Trophoblast cell (in vitro differentiated cells and primary cell): ENCODE measurements around the gene ALPI.
"Not testable (repeated sequence)": the region's sequence is repeated elsewhere in the genome, so short reads cannot be mapped to it uniquely, and the experiment has no call there.

Experiments used
- DNase-seq, 2 donors: peaks; one replicate each; pipeline ENCODE4 v3.0.0-alpha.2; 2016
- H2AFZ ChIP-seq: 2 replicates; pipeline ENCODE4 v1.6.1; 2013; ENCODE audit warnings: low read length, moderate library complexity, mild to moderate bottlenecking; ENCODE audit not compliant: insufficient read depth, poor library complexity
- H2AK5ac ChIP-seq: 2 replicates; pipeline ENCODE4 v1.6.1; 2013; ENCODE audit warnings: mild to moderate bottlenecking, low read length
- H2BK120ac ChIP-seq: 2 replicates; pipeline ENCODE4 v1.6.1; 2013; ENCODE audit warnings: low read length, mild to moderate bottlenecking, moderate library complexity; ENCODE audit not compliant: insufficient read depth, poor library complexity
- H2BK12ac ChIP-seq: 2 replicates; pipeline ENCODE4 v1.6.1; 2013; ENCODE audit warnings: mild to moderate bottlenecking, low read length, moderate library complexity
- H2BK5ac ChIP-seq: 2 replicates; pipeline ENCODE4 v1.6.1; 2013; ENCODE audit warnings: low read length, low read depth, moderate library complexity, mild to moderate bottlenecking; ENCODE audit not compliant: poor library complexity
- H3K14ac ChIP-seq: 2 replicates; pipeline ENCODE4 v1.6.1; 2013; ENCODE audit warnings: mild to moderate bottlenecking, low read length
- H3K18ac ChIP-seq: 2 replicates; pipeline ENCODE4 v1.6.1; 2013; ENCODE audit warnings: mild to moderate bottlenecking, low read length
- H3K23ac ChIP-seq: 2 replicates; pipeline ENCODE4 v1.6.1; 2013; ENCODE audit warnings: low read length
- H3K27ac ChIP-seq: 2 replicates; pipeline ENCODE4 v1.5.1; 2013; ENCODE audit warnings: low read depth, mild to moderate bottlenecking, inconsistent platforms, low read length, moderate library complexity
- H3K27me3 ChIP-seq: 2 replicates; pipeline ENCODE4 v1.6.1; 2013; ENCODE audit warnings: inconsistent platforms, mild to moderate bottlenecking, low read length, moderate library complexity; ENCODE audit not compliant: insufficient read depth
- H3K36me3 ChIP-seq, 2 experiments: 1 replicate in 1 of 2; 2 replicates in 1 of 2; pipeline ENCODE4 v1.6.1; 2013; ENCODE audit warnings: low read length in 2 of 2, mild to moderate bottlenecking in 2 of 2, moderate library complexity in 1 of 2; ENCODE audit not compliant: insufficient read depth in 2 of 2, control insufficient read depth in 1 of 2
- H3K4ac ChIP-seq: 2 replicates; pipeline ENCODE4 v1.6.1; 2013; ENCODE audit warnings: low read depth, mild to moderate bottlenecking, low read length, moderate library complexity
- H3K4me1 ChIP-seq, 2 experiments: 1 replicate in 1 of 2; 2 replicates in 1 of 2; pipeline ENCODE4 v1.6.1; 2013; ENCODE audit warnings: low read length in 2 of 2, mild to moderate bottlenecking in 2 of 2, moderate library complexity in 1 of 2; ENCODE audit not compliant: insufficient read depth in 2 of 2, control insufficient read depth in 1 of 2
- H3K4me2 ChIP-seq: 2 replicates; pipeline ENCODE4 v1.6.1; 2013; ENCODE audit warnings: inconsistent platforms, mild to moderate bottlenecking, low read length, moderate library complexity
- H3K4me3 ChIP-seq: 2 replicates; pipeline ENCODE4 v1.5.1; 2013; ENCODE audit warnings: mild to moderate bottlenecking, low read depth, low read length, inconsistent platforms
- H3K79me1 ChIP-seq: one replicate; pipeline ENCODE4 v1.6.1; 2013; ENCODE audit warnings: low read length
- H3K79me2 ChIP-seq: 2 replicates; pipeline ENCODE4 v1.6.1; 2013; ENCODE audit warnings: low read length, mild to moderate bottlenecking; ENCODE audit not compliant: control insufficient read depth, insufficient read depth, poor library complexity
- H3K9ac ChIP-seq: 2 replicates; pipeline ENCODE4 v1.6.1; 2013; ENCODE audit warnings: mild to moderate bottlenecking, low read length
- H3K9me3 ChIP-seq: 2 replicates; pipeline ENCODE4 v1.6.1; 2013; ENCODE audit warnings: low read depth, mild to moderate bottlenecking, control low read depth, inconsistent platforms, low read length; ENCODE audit not compliant: insufficient read depth
- H4K12ac ChIP-seq: 2 replicates; pipeline ENCODE4 v1.6.1; 2013; ENCODE audit warnings: low read depth, mild to moderate bottlenecking, low read length, moderate library complexity
- H4K8ac ChIP-seq: 2 replicates; pipeline ENCODE4 v1.6.1; 2013; ENCODE audit warnings: low read depth, mild to moderate bottlenecking, low read length, moderate library complexity
- H4K91ac ChIP-seq: one replicate; pipeline ENCODE4 v1.6.1; 2013; ENCODE audit warnings: low read depth, mild to moderate bottlenecking, low read length, moderate library complexity
- WGBS: extraction: QIAGEN DNeasy Blood & Tissue Kit; methylation state at CpG from one replicate; pipeline ENCODE4 v1.1.7; 2013; ENCODE audit warnings: missing lambda C conversion rate; ENCODE audit not compliant: insufficient read length, insufficient coverage; ENCODE audit errors: extremely low coverage; 5-methylcytosine and 5-hydroxymethylcytosine counted together

The ALPI gene

DNA sequence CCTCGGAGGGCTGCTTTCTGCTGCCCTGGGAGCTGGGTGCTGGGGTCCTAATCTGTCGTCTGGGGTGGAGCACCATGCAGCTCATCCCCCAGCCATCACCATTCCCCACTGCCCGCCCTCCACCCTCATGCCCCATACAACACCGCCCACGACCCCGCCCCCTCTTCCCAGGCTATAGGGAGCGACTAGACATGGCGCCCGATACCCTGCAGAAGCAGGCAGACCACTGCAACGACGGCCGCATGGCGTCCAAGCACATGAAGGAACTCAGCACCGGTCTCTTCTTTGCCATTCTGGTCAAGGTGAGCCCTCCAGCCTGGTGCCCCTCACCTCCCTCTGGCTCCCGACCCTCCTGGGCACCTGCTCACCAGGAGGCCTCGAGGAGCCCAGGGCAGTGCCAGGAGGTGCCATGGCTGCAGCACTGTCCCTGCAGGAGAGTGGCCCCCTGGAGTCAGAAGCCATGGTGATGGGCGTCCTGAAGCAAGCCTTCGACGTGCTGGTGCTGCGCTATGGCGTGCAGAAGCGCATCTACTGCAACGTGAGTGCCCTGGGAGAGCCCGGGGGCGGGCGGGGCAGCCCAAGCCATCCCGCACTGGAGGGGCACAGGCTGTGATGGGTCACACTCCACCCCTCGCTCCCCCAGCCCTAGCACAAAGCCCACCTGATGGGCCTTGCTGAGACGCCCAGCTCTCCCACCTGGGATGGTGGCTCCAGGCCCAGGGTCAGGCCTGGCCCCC, 10.6 kb upstream of the ALPI start:
- not testable (repeated sequence) for H3K4me2 ChIP-seq, H3K27ac ChIP-seq, H3K18ac ChIP-seq, H4K8ac ChIP-seq, H3K23ac ChIP-seq, H3K79me1 ChIP-seq, H3K14ac ChIP-seq, H2BK12ac ChIP-seq, H2AK5ac ChIP-seq, H2BK120ac ChIP-seq, H2BK5ac ChIP-seq, DNase-seq, H3K79me2 ChIP-seq, H3K4me3 ChIP-seq, H3K9ac ChIP-seq, H4K12ac ChIP-seq, H2AFZ ChIP-seq, H3K4ac ChIP-seq, H3K4me1 ChIP-seq, H4K91ac ChIP-seq, H3K36me3 ChIP-seq, H3K9me3 ChIP-seq, H3K27me3 ChIP-seq
- WGBS = no CpG with 5 or more reads among the region's 29 CpGs

DNA sequence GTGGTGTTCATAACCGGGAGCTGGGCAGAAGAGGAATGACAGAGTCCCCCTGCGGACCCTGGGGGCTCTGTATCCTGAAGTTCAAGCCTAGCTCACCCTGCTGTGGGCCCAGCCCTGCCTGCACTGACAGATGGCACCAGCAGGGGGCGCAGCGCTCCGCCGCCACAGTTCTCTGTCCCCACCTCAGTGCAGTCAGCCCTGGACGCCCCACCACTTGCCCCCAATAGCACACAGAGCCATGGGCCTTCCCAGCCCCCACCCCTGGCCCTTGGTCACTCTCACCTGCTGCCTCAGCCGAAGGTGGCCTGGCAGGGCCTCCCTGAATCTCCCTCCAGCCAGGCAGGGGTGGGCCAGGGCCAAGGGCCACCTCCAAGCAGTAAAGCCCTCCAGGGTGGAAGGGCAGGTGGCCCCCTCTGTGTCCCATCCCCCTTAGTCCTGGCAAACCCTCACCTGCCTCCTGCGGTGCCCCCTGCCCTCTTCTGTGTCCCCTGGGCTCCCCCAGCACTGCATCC, 9.6 kb upstream of the ALPI start:
- not testable (repeated sequence) for H3K27ac ChIP-seq, H3K4me3 ChIP-seq, H2BK120ac ChIP-seq, H3K23ac ChIP-seq, H2AK5ac ChIP-seq, H2BK5ac ChIP-seq, H3K27me3 ChIP-seq, H3K9me3 ChIP-seq, H3K4me2 ChIP-seq, H3K9ac ChIP-seq, H3K4ac ChIP-seq, H4K91ac ChIP-seq, DNase-seq, H3K79me2 ChIP-seq, H4K12ac ChIP-seq, H3K79me1 ChIP-seq, H3K14ac ChIP-seq, H2BK12ac ChIP-seq, H3K18ac ChIP-seq, H2AFZ ChIP-seq, H3K36me3 ChIP-seq, H3K4me1 ChIP-seq, H4K8ac ChIP-seq
- no CpG with 5 or more reads among the region's 9 CpGs for WGBS

DNA sequence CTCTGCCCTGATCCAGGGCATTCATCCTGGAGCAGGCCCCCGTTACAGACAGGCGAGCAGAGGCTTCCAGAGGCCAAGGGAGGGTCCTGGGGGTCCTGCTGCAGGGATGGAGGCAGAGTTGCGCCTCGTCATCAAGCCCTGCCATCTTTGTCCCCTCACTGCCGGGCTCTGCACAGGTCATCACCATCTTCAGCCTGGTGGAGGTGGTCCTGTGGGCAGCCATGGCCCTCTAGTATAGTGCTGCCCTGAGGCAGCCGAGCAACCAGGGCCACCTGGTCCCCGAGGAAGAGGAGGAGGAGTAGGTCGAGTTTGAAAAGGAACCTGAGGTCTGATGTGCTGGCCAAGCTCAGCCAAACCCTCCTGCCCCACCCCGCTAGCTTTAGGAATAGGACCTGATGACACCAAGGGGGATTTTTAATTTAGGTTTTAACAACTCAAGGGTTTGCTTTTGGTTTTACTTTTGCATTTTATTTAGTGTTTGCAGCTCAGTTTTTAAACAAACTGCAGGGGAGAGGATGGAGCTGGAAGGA, 8.8 kb upstream of the ALPI start:
- Histone ChIP-seq H3K4me2 (no peak overlapping the region), H2BK120ac (no peak overlapping the region), H3K79me1 (no peaks in the 10 kb centered on the region), H2BK5ac (no peak overlapping the region), H2BK12ac (no peak overlapping the region), H3K27me3 (no peaks in the 10 kb centered on the region), H3K4me1 (no peaks in the 10 kb centered on the region), H2AK5ac (no peak overlapping the region), H4K12ac (no peak overlapping the region), H3K4ac (no peak overlapping the region), H3K18ac (no peak overlapping the region), H2AFZ (no peak overlapping the region), H3K27ac (no peak overlapping the region), H3K14ac (no peak overlapping the region), H3K9me3 (no peaks in the 10 kb centered on the region), H4K91ac (no peak overlapping the region), H3K9ac (no peak overlapping the region), H4K8ac (no peak overlapping the region), H3K36me3 (no peaks in the 10 kb centered on the region), H3K4me3 (no peak overlapping the region), H3K79me2 (no peaks in the 10 kb centered on the region), H3K23ac (no peak overlapping the region)
- no CpG with 5 or more reads among the region's 9 CpGs for WGBS
- DNase-seq = no peak

DNA sequence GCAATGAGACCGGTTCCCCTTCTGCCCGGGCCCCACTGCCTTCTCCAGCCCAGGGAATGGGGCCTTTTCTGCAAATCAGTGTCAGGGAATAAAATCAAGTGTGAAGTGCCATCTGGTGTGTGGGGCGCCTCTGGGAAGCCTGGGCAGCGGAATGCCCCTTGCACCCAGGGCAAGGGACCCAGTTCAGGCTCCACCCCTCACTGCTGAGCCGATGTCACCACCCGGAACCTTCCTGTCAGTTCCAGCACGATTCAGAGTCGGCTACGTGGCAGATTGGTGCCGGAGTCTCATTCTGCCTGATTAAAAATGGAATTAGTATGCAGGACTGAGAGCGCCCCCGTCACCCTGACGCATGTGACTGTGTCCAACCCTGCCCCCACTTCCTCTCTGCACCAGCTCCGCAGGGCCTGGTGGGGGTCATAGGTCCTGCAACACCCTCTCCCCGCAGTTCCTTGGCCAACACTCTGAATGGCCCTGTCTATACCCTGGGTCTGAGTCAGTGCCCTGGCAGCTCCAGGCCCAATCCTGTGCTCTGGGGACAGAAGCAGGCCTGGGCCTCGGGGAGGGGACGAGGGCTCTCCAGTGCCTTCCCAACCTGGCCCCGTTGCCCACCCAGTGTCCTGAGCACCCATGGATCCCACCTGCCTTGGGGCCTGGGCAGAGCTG, 8.2 kb upstream of the ALPI start:
- no peak overlapping the region for H4K12ac ChIP-seq

More for the DNA sequence above, 8.2 kb upstream of the ALPI start:
- H3K4me1 ChIP-seq = no peaks in the 10 kb centered on the region
- no peaks in the 10 kb centered on the region for H3K36me3 ChIP-seq
- no peak overlapping the region for H3K4ac ChIP-seq
- H4K8ac ChIP-seq = no peak overlapping the region
- H2AFZ ChIP-seq = no peak overlapping the region
- no peak overlapping the region for H3K14ac ChIP-seq
- no peak overlapping the region for H3K4me2 ChIP-seq
- WGBS = no CpG with 5 or more reads among the region's 18 CpGs
- no peaks in the 10 kb centered on the region for H3K79me1 ChIP-seq
- H3K9me3 ChIP-seq = no peaks in the 10 kb centered on the region
- DNase-seq = no peak
- no peak overlapping the region for H2BK120ac ChIP-seq
- no peak overlapping the region for H3K27ac ChIP-seq
- H3K9ac ChIP-seq = no peak overlapping the region
- no peaks in the 10 kb centered on the region for H3K27me3 ChIP-seq
- H3K23ac ChIP-seq = no peak overlapping the region
- H2AK5ac ChIP-seq = no peak overlapping the region
- no peak overlapping the region for H3K18ac ChIP-seq
- H2BK12ac ChIP-seq = no peak overlapping the region
- no peak overlapping the region for H3K4me3 ChIP-seq
- no peak overlapping the region for H2BK5ac ChIP-seq
- H3K79me2 ChIP-seq = no peaks in the 10 kb centered on the region
- no peak overlapping the region for H4K91ac ChIP-seq
